OCI-LY7 (cell line): Measurements from ENCODE around the gene TTLL10. TPM values are rescaled to one million over a fixed set of nuclear protein-coding genes. Genes with fewer than 3 reads are reported as not detected.

Experiments used
- BruUV-seq: library from RNA; stranded (reverse); fragments of 400-500 nt; replicated peaks from 2 replicates; lab custom pipeline; 2021; lab: Mats Ljungman, UMichigan
- CTCF ChIA-PET: fragments of 300-600 bp; sonication (Branson Sonifier 250); formaldehyde crosslinking; loops from one replicate; lab custom pipeline; 2022; ENCODE audit warnings: antibody characterized with exemption; ENCODE audit not compliant: unreplicated experiment; lab: Charles Lee
- POLR2A ChIA-PET: fragments of 300-600 bp; sonication (Branson Sonifier 250); formaldehyde crosslinking; loops from one replicate; lab custom pipeline; 2022; ENCODE audit warnings: antibody characterized with exemption; lab: Charles Lee
- DNase-seq: peaks from one replicate; pipeline ENCODE4 v3.0.0-alpha.2; 2015; ENCODE audit warnings: low spot score
- H2AFZ ChIP-seq: fragments of 200-600 bp; sonication (generic), shearing (Covaris generic); 2 replicates; pipeline ENCODE4 v1.6.1; 2014; ENCODE audit warnings: mild to moderate bottlenecking, antibody characterized with exemption, low read length, moderate library complexity
- H3K27ac ChIP-seq: fragments of 200-600 bp; sonication (generic); 2 replicates; pipeline ENCODE4 v1.5.1; 2014; ENCODE audit warnings: mixed run types, low read depth, mild to moderate bottlenecking, moderate library complexity, low read length, inconsistent platforms; ENCODE audit not compliant: poor library complexity, severe bottlenecking
- H3K36me3 ChIP-seq: fragments of 200-600 bp; sonication (generic); 2 replicates; pipeline ENCODE4 v1.6.1; 2014; ENCODE audit warnings: mild to moderate bottlenecking, antibody characterized with exemption, low read length, moderate library complexity, mixed read lengths; ENCODE audit not compliant: insufficient read depth
- H3K4me1 ChIP-seq: fragments of 200-600 bp; sonication (generic); 2 replicates; pipeline ENCODE4 v1.5.1; 2014; ENCODE audit warnings: mild to moderate bottlenecking, low read length; ENCODE audit not compliant: insufficient read depth, poor library complexity, severe bottlenecking
- H3K4me2 ChIP-seq: fragments of 200-600 bp; sonication (generic); 2 replicates; pipeline ENCODE4 v1.6.1; 2014; ENCODE audit warnings: mild to moderate bottlenecking, low read length
- H3K4me3 ChIP-seq: fragments of 200-600 bp; sonication (generic); 2 replicates; pipeline ENCODE4 v1.5.1; 2014; ENCODE audit warnings: mild to moderate bottlenecking, low read depth, low read length; ENCODE audit not compliant: poor library complexity, severe bottlenecking
- H3K79me2 ChIP-seq: fragments of 200-600 bp; sonication (generic); 2 replicates; pipeline ENCODE4 v1.6.1; 2016; ENCODE audit warnings: low read depth, mild to moderate bottlenecking, low read length, moderate library complexity, mixed read lengths; ENCODE audit not compliant: insufficient read depth
- H3K9me2 ChIP-seq: fragments of 200-600 bp; sonication (generic); 2 replicates; pipeline ENCODE4 v1.6.1; 2016; ENCODE audit warnings: mild to moderate bottlenecking, low read length, mixed read lengths; ENCODE audit not compliant: insufficient read depth
- H3K9me3 ChIP-seq: fragments of 200-600 bp; sonication (generic); 2 replicates; pipeline ENCODE4 v1.6.1; 2014; ENCODE audit warnings: mild to moderate bottlenecking, mixed run types, low read length, mixed read lengths
- H4K20me1 ChIP-seq: fragments of 200-600 bp; sonication (generic); 2 replicates; pipeline ENCODE4 v1.6.1; 2014; ENCODE audit warnings: mild to moderate bottlenecking, antibody characterized with exemption, low read length, moderate library complexity, mixed read lengths; ENCODE audit not compliant: insufficient read depth
- CTCF ChIP-seq: fragments of 200-600 bp; sonication (generic); conservative IDR thresholded peaks from 2 replicates; pipeline ENCODE4 v1.5.1; 2014; ENCODE audit warnings: mild to moderate bottlenecking, antibody characterized with exemption, low read length, moderate library complexity, mixed read lengths
- EZH2phosphoT487 ChIP-seq: fragments of 200-600 bp; sonication (generic); IDR thresholded peaks from 2 replicates; pipeline ENCODE4 v1.6.1; 2018; ENCODE audit warnings: low read depth, borderline replicate concordance, mild to moderate bottlenecking, mixed run types, antibody characterized with exemption, low read length, moderate library complexity, mixed read lengths
- intact Hi-C: fragments of 100-400 bp; cut with micrococcal nuclease; formaldehyde crosslinking; loops from one replicate; pipeline ENCODE4 v1.10.0; 2022; ENCODE audit not compliant: unreplicated experiment
- total RNA-seq, 2 experiments: library from RNA; depleted of rRNA in 1 of 2; stranded (reverse); fragments of >200 nt in 1 of 2; shearing (Covaris generic) in 1 of 2; gene quantifications; 2 replicates each; pipeline ENCODE4 v1.2.3, GENCODE V29; 2014 to 2022

TTLL10 gene
- total RNA-seq, 2 experiments from 2014 or later = not detected

DNA sequence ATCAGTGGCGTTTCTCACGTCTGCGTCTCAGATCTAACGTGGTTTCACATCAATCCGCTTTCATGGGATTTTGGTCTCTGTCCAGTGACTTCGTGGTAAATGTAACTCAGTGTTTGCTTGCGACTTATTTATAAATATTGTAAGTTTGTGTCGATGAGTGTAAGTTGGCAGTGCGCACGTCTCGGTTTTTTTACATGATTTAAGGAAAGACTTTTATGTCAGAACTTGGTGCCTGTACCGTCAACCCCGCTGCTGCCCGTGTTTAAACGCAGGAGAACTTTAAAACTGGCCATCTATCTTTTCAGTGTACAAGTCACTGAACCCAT, 59.9 kb downstream of the TTLL10 start:
- Histone ChIP-seq H3K27ac (no peak overlapping the region), H3K4me1 (peaks cover 28% of the 10 kb centered on the region), H2AFZ (no peak overlapping the region), H3K4me2 (peak overlapping the region; percentile 70), H3K4me3 (peak overlapping the region; percentile 69), H4K20me1 (no peaks in the 10 kb centered on the region), H3K36me3 (peaks cover 16% of the 10 kb centered on the region), H3K79me2 (peaks cover 52% of the 10 kb centered on the region), H3K9me2 (no peaks in the 10 kb centered on the region), H3K9me3 (no peaks in the 10 kb centered on the region)
- ChIA-PET POLR2A (no interaction called here), CTCF (no interaction called here)
- DNase-seq = no peak
- no TSS peak for BruUV-seq
- no peak for TF ChIP-seq CTCF
- no peak for TF ChIP-seq EZH2phosphoT487
- intact Hi-C loops = loop anchor here (5.0 to 10.0 kb wide), 2 partner anchors 74 to 199 kb away; partner anchors contain the start of genes ACAP3 and PUSL1

DNA sequence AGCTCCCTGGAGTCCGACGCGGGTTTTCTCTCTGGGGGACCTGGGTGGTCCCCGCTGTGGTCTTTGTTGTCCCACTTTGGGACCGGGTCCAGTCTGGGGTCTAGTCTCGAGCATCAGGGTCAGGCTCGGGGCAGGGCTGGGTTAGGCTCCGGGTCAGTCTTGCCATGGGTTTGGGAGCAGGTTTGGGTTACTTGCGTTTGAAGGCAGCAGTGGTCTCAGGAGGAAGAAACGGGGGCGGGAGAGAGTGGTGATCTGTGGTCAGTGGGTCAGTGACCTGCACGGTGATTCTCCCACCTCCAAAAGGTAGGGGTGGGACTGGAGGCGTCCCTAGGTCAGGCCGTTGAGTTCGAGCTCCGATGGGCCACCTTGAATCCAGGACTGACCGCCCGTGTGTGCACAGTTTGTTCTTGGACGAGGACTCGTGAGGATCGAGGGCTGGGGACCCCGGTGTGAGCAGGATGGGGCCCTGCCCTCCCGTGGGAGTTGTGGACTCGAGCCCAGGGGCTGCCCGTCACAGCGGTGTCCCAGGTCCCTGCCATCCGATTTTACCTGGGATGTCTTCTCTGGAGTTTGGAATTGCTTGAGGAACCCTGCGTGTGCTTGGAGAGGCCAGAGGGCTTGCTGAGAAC, 60.6 kb downstream of the TTLL10 start:
- no peak for TF ChIP-seq EZH2phosphoT487
- TF ChIP-seq CTCF = no peak
- no peaks in the 10 kb centered on the region for H4K20me1 ChIP-seq
- intact Hi-C loops = loop anchor here (5.0 to 10.0 kb wide), 2 partner anchors 73 to 199 kb away; partner anchors contain the start of genes ACAP3 and PUSL1

DNA sequence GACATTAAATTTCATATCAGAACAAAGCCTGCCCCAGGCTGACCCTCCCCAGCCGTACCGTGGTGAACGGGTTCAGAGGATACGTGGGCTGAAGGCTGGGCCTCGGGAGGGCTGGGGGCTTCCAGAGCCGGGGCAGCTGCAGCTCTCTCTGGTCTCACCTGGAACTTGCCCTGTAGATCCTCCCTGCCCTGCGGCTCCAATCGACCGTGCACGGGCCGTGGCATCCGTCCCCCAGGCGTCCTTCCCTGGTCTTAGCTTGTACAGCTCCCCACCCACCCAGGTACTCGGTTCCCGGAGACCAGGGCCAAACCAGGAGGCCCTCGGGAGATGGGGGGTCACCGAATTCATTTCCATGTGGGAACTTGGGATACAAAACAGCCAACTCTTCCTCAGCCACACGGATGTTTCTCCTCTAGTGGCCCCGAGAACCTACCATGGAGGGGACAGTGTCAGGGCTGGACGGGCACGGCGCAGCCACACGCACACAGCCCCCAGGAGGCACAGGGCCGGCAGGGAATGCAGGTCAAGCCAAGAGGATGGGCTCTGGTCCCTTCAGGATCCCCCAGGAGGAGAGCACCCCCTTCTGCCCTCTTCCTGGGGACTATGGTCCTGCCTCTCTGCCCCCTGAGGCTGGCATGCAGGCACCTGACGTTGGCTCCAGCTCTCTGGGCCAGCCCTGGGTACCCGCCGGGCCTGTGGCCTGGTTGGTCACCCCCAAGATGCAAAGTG, 61.5 kb downstream of the TTLL10 start:
- ChIA-PET CTCF (no interaction called here), POLR2A (no interaction called here)
- Histone ChIP-seq H4K20me1 (no peaks in the 10 kb centered on the region), H2AFZ (no peak overlapping the region), H3K9me2 (no peaks in the 10 kb centered on the region), H3K4me1 (peaks cover 21% of the 10 kb centered on the region), H3K27ac (no peak overlapping the region), H3K9me3 (no peaks in the 10 kb centered on the region), H3K4me2 (no peak overlapping the region), H3K4me3 (no peak overlapping the region), H3K79me2 (peaks cover 36% of the 10 kb centered on the region), H3K36me3 (no peaks in the 10 kb centered on the region)
- TF ChIP-seq CTCF = no peak
- TF ChIP-seq EZH2phosphoT487 = no peak
- intact Hi-C loops = loop anchor here (10.0 kb wide), 1 partner anchor 200 kb away; no protein-coding TSS in a partner anchor
- no TSS peak for BruUV-seq
- no peak for DNase-seq

More for the DNA sequence above, 60.6 kb downstream of the TTLL10 start:
- Histone ChIP-seq H2AFZ (no peak overlapping the region), H3K4me2 (peak overlapping the region; percentile 70; the same call in 1 of the 2 replicates), H3K4me1 (peaks cover 28% of the 10 kb centered on the region), H3K27ac (no peak overlapping the region), H3K36me3 (peaks cover 9% of the 10 kb centered on the region), H3K9me3 (no peaks in the 10 kb centered on the region), H3K4me3 (no peak overlapping the region), H3K9me2 (no peaks in the 10 kb centered on the region), H3K79me2 (peaks cover 45% of the 10 kb centered on the region)
- ChIA-PET CTCF (no interaction called here), POLR2A (no interaction called here)
- no peak for DNase-seq
- BruUV-seq = no TSS peak
